ENCODE results near the gene TRAPPC11.
A peak's percentile ranks its signal among the peaks of the same experiment; 100 is the strongest.
"Not testable (repeated sequence)": the region's sequence is repeated elsewhere in the genome, so short reads cannot be mapped to it uniquely, and the experiment has no call there.

The TRAPPC11 gene

GRCh38 chr4:183716302-183716701, 57.2 kb downstream of the TRAPPC11 start:
- Histone ChIP-seq H3K36me3 (ENCODE audit: control insufficient read depth, insufficient read depth, low read length) (peaks cover 4% of the 10 kb centered on the region), H3K4me3 (replicated peaks; ENCODE audit: low read depth, low read length) (no peak overlapping the region), H3K27me3 (replicated peaks; ENCODE audit: control insufficient read depth, insufficient read depth, low read length) (no peaks in the 10 kb centered on the region)
- no peak for DNase-seq (ENCODE audit: extremely low read depth, insufficient read length)
- TF ChIP-seq, protein P1, sequence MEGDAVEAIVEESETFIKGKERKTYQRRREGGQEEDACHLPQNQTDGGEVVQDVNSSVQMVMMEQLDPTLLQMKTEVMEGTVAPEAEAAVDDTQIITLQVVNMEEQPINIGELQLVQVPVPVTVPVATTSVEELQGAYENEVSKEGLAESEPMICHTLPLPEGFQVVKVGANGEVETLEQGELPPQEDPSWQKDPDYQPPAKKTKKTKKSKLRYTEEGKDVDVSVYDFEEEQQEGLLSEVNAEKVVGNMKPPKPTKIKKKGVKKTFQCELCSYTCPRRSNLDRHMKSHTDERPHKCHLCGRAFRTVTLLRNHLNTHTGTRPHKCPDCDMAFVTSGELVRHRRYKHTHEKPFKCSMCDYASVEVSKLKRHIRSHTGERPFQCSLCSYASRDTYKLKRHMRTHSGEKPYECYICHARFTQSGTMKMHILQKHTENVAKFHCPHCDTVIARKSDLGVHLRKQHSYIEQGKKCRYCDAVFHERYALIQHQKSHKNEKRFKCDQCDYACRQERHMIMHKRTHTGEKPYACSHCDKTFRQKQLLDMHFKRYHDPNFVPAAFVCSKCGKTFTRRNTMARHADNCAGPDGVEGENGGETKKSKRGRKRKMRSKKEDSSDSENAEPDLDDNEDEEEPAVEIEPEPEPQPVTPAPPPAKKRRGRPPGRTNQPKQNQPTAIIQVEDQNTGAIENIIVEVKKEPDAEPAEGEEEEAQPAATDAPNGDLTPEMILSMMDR (IDR thresholded peaks at IDR 0.05; ENCODE audit: insufficient read depth, low read length, poor library complexity, severe bottlenecking), result no peak

GRCh38 chr4:183718876-183719275, 59.8 kb downstream of the TRAPPC11 start:
- no peaks in the 10 kb centered on the region for H3K27me3 ChIP-seq (replicated peaks; ENCODE audit: control insufficient read depth, insufficient read depth, low read length)
- no peaks in the 10 kb centered on the region for H3K36me3 ChIP-seq (ENCODE audit: control insufficient read depth, insufficient read depth, low read length)
- TF ChIP-seq, protein P1 (IDR thresholded peaks at IDR 0.05; ENCODE audit: insufficient read depth, low read length, poor library complexity, severe bottlenecking), result no peak
- DNase-seq (ENCODE audit: extremely low read depth, insufficient read length), result no peak
- H3K4me3 ChIP-seq (replicated peaks; ENCODE audit: low read depth, low read length), result no peak overlapping the region

DNA sequence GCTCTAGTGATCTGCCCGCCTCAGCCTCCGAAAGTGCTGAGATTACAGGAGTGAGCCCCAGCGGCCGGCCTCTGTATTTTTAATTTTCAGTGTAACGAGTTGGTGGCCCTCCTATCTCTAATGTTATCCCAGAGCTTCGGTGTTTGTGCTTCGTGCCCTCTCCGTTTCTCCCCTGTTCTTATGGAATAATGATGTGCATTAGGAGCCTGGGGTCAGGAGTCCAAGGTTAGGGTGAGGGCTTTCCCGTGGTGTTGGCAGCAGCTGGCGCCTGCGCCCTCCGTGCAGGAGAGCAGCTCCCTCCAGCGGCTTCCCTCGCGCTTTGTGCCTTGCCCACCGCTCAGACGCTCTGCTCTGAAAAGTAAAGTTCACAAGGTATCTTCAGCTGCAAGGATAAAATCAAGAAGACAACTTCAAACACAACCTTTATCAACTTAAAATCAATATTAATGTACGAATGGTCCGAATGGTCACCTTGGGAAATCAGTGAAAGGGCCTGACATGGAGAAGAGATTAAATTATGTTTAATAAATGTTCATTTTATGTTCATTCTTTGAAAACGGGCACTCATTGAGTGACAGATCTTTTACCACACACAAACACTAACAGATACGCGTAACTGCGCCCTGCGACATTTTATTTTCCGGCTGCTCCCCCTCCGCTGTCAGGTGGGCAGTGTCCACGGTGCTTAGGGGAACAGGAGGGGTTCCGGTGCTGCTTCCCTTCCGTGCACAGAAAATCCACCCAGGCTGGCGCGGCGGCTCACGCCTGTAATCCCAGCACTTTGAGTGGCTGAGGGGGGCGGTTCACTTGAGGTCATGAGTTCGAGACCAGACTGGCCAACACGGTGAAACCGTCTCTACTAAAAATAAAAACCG, 62.4 kb downstream of the TRAPPC11 start:
- TF ChIP-seq, protein P1 (IDR thresholded peaks at IDR 0.05; ENCODE audit: insufficient read depth, low read length, poor library complexity, severe bottlenecking), result peak; percentile 66
- peak; percentile 57 for DNase-seq (ENCODE audit: extremely low read depth, insufficient read length)
- Histone ChIP-seq H3K36me3 (ENCODE audit: control insufficient read depth, insufficient read depth, low read length) (no peaks in the 10 kb centered on the region), H3K4me3 (replicated peaks; ENCODE audit: low read depth, low read length) (no peak overlapping the region; the same call in none of the 2 replicates), H3K27me3 (replicated peaks; ENCODE audit: control insufficient read depth, insufficient read depth, low read length) (no peaks in the 10 kb centered on the region)

DNA sequence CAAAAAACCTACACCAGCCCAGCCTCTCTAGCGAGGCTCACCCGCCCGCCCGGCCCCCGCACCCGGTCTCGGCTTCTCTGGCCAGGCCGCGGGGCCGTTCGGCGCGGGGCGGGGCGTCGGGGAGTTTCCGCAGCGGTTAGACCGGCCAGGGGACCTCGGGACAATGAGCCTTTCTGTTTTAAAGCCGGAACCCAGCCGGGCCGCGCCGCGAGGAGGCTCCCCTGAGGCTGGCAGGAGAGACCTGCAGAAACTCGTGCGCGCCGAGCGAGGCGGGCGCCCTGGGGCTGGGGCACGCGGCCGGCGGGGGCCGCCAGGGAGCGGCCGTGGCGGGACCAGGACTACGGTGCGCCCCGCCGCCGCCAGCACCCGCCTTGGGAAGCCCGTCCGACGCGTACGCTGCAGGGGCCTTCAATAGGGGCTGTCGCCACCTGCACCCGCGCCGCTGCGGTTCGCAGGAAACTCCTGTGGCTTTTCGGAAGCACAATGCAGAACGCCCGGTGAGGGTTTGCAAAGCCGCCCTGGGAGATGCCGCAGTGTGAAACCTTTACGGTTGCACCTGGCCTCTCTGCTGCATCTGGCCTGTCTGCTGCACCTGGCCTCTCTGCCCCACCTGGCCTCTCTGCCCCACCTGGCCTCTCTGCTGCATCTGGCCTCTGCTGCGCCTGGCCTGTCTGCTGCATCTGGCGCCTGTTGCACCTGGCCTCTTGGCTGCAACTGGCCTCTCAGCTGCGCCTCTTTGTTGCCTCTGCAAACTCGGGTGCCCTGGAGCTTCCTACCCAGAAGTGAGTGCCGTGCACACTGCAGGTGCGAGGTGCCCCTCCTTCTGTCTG, 63.9 kb downstream of the TRAPPC11 start:
- no peaks in the 10 kb centered on the region for H3K36me3 ChIP-seq (ENCODE audit: control insufficient read depth, insufficient read depth, low read length)
- DNase-seq (ENCODE audit: extremely low read depth, insufficient read length), result peak; percentile 84
- H3K27me3 ChIP-seq (replicated peaks; ENCODE audit: control insufficient read depth, insufficient read depth, low read length), result no peaks in the 10 kb centered on the region
- TF ChIP-seq, protein P1 (IDR thresholded peaks at IDR 0.05; ENCODE audit: insufficient read depth, low read length, poor library complexity, severe bottlenecking), result no peak
- peak overlapping the region; percentile 42 for H3K4me3 ChIP-seq (replicated peaks; ENCODE audit: low read depth, low read length)

- no peak for DNase-seq (ENCODE audit: extremely low read depth, insufficient read length)
- Histone ChIP-seq H3K36me3 (ENCODE audit: control insufficient read depth, insufficient read depth, low read length) (no peaks in the 10 kb centered on the region), H3K27me3 (replicated peaks; ENCODE audit: control insufficient read depth, insufficient read depth, low read length) (no peaks in the 10 kb centered on the region), H3K4me3 (replicated peaks; ENCODE audit: low read depth, low read length) (no peak overlapping the region)
- TF ChIP-seq, protein P1 (IDR thresholded peaks at IDR 0.05; ENCODE audit: insufficient read depth, low read length, poor library complexity, severe bottlenecking), result no peak
These were observed 64.6 kb downstream of the TRAPPC11 start for GRCh38 chr4:183723561-183724228.

DNA sequence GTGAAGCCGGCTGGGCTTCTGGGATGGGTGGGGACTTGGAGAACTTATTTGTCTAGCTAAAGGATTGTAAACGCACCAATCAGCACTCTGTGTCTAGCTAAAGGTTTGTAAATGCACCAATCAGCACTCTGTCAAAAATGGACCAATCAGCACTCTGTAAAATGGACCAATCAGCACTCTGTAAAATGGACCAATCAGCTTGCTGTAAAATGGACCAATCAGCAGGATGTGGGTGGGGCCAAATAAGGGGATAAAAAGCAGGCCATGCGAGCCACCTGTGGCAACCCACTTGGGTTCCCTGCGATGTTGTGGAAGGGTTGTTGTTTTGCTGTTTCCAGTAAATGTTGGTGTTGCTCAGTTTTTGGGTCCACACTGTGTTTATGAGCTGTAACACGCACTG, 66.5 kb downstream of the TRAPPC11 start:
- DNase-seq (ENCODE audit: extremely low read depth, insufficient read length); H3K4me3 ChIP-seq (replicated peaks; ENCODE audit: low read depth, low read length); H3K27me3 ChIP-seq (replicated peaks; ENCODE audit: control insufficient read depth, insufficient read depth, low read length); H3K36me3 ChIP-seq (ENCODE audit: control insufficient read depth, insufficient read depth, low read length): not testable (repeated sequence)

All from GM06990 (cell line).